ENCODE measurements around the gene PLEKHA7.

The PLEKHA7 gene

GRCh38 chr11:16946477-16947282, 67.5 kb downstream of the PLEKHA7 start:
- Histone ChIP-seq H3K27ac (ENCODE audit: poor library complexity, severe bottlenecking) (no peak overlapping the region), H3K4me3 (ENCODE audit: severe bottlenecking) (no peak overlapping the region), H3K4me1 (ENCODE audit: insufficient read depth, poor library complexity, severe bottlenecking) (peaks cover 7% of the 10 kb centered on the region), H3K36me3 (ENCODE audit: low read depth) (no peaks in the 10 kb centered on the region), H3K9me3 (ENCODE audit: severe bottlenecking) (no peaks in the 10 kb centered on the region), H3K27me3 (ENCODE audit: insufficient read depth, poor library complexity, severe bottlenecking) (no peaks in the 10 kb centered on the region)
- no peak for TF ChIP-seq CTCF (IDR thresholded peaks at IDR 0.05; ENCODE audit: poor library complexity, severe bottlenecking)
- ATAC-seq (ENCODE audit: low read depth) (no peak), DNase-seq (ENCODE audit: low spot score) (no peak)

- Histone ChIP-seq H3K27me3 (ENCODE audit: insufficient read depth, poor library complexity, severe bottlenecking) (no peaks in the 10 kb centered on the region), H3K4me3 (ENCODE audit: severe bottlenecking) (no peak overlapping the region), H3K36me3 (ENCODE audit: low read depth) (no peaks in the 10 kb centered on the region), H3K4me1 (ENCODE audit: insufficient read depth, poor library complexity, severe bottlenecking) (peaks cover 7% of the 10 kb centered on the region), H3K27ac (ENCODE audit: poor library complexity, severe bottlenecking) (no peak overlapping the region), H3K9me3 (ENCODE audit: severe bottlenecking) (no peaks in the 10 kb centered on the region)
- TF ChIP-seq CTCF (IDR thresholded peaks at IDR 0.05; ENCODE audit: poor library complexity, severe bottlenecking): peak; percentile 90
- ATAC-seq (ENCODE audit: low read depth): peak; percentile 96
- no peak for DNase-seq (ENCODE audit: low spot score)
These were observed 68.3 kb downstream of the PLEKHA7 start for GRCh38 chr11:16945671-16946469.

- Histone ChIP-seq H3K27me3 (ENCODE audit: insufficient read depth, poor library complexity, severe bottlenecking) (no peaks in the 10 kb centered on the region), H3K4me1 (ENCODE audit: insufficient read depth, poor library complexity, severe bottlenecking) (peaks cover 7% of the 10 kb centered on the region), H3K9me3 (ENCODE audit: severe bottlenecking) (no peaks in the 10 kb centered on the region), H3K36me3 (ENCODE audit: low read depth) (no peaks in the 10 kb centered on the region), H3K4me3 (ENCODE audit: severe bottlenecking) (no peak overlapping the region), H3K27ac (ENCODE audit: poor library complexity, severe bottlenecking) (no peak overlapping the region)
- DNase-seq (ENCODE audit: low spot score) (no peak), ATAC-seq (ENCODE audit: low read depth) (no peak)
- TF ChIP-seq CTCF (IDR thresholded peaks at IDR 0.05; ENCODE audit: poor library complexity, severe bottlenecking): no peak
These were observed 71.3 kb downstream of the PLEKHA7 start for GRCh38 chr11:16942911-16943310.

- TF ChIP-seq CTCF (IDR thresholded peaks at IDR 0.05; ENCODE audit: poor library complexity, severe bottlenecking): no peak
- peaks cover 7% of the 10 kb centered on the region for H3K4me1 ChIP-seq (ENCODE audit: insufficient read depth, poor library complexity, severe bottlenecking)
- no peaks in the 10 kb centered on the region for H3K9me3 ChIP-seq (ENCODE audit: severe bottlenecking)
- H3K27ac ChIP-seq (ENCODE audit: poor library complexity, severe bottlenecking): no peak overlapping the region
- H3K36me3 ChIP-seq (ENCODE audit: low read depth): no peaks in the 10 kb centered on the region
- H3K27me3 ChIP-seq (ENCODE audit: insufficient read depth, poor library complexity, severe bottlenecking): no peaks in the 10 kb centered on the region
- ATAC-seq (ENCODE audit: low read depth) (no peak), DNase-seq (ENCODE audit: low spot score) (no peak)
- no peak overlapping the region for H3K4me3 ChIP-seq (ENCODE audit: severe bottlenecking)
These were observed 71.9 kb downstream of the PLEKHA7 start for GRCh38 chr11:16942342-16942741.
